Breast epithelium (tissue), 4 donors: ENCODE measurements around the gene MT1B. TPM values are rescaled to one million over a fixed set of nuclear protein-coding genes. Genes with fewer than 3 reads are reported as not detected.

Source experiments
- DNase-seq, 2 donors: peaks; one replicate each; pipeline ENCODE4 v3.0.0-alpha.2; 2019; ENCODE audit warnings: low spot score in 2 of 2
- H3K27ac ChIP-seq, 2 donors: fragments of 200-600 bp; sonication (generic) in 1 of 2; one replicate each; pipeline ENCODE4 v1.5.1; 2016 to 2019; ENCODE audit warnings: mild to moderate bottlenecking in 1 of 2
- H3K27me3 ChIP-seq, 2 donors: fragments of 200-600 bp; sonication (generic) in 1 of 2; one replicate each; pipeline versions ENCODE4 v1.5.1 to v1.6.0; 2017 to 2019; ENCODE audit warnings: control low read depth in 1 of 2, mild to moderate bottlenecking in 1 of 2
- H3K36me3 ChIP-seq: fragments of 200-600 bp; one replicate; pipeline ENCODE4 v1.5.1; 2019
- H3K4me1 ChIP-seq, 2 donors: fragments of 200-600 bp; sonication (generic); one replicate each; pipeline ENCODE4 v1.5.1; 2016 to 2019; ENCODE audit warnings: control low read depth in 1 of 2
- H3K4me3 ChIP-seq, 3 donors: fragments of 200-600 bp; sonication (generic); 1 replicate in 2 of 3; 2 replicates in 1 of 3; pipeline ENCODE4 v1.5.1; 2016 to 2019; ENCODE audit warnings: mild to moderate bottlenecking in 3 of 3, moderate library complexity in 2 of 3
- H3K9me3 ChIP-seq, 2 donors: fragments of 200-600 bp; sonication (generic) in 1 of 2; one replicate each; pipeline ENCODE4 v1.5.1; 2016 to 2019; ENCODE audit warnings: control low read depth in 1 of 2
- CTCF ChIP-seq, 3 donors: fragments of 450-650 bp; IDR thresholded peaks; one replicate each; pipeline ENCODE4 v1.5.1; 2016 to 2017; ENCODE audit warnings: antibody characterized with exemption in 3 of 3, mild to moderate bottlenecking in 3 of 3, moderate library complexity in 3 of 3
- POLR2A ChIP-seq: fragments of 450-650 bp; IDR thresholded peaks from one replicate; pipeline ENCODE4 v1.6.1; 2016; ENCODE audit warnings: antibody characterized with exemption, mild to moderate bottlenecking, moderate library complexity
- POLR2AphosphoS5 ChIP-seq, 3 donors: sonication (generic); formaldehyde crosslinking; IDR thresholded peaks; one replicate each; pipeline ENCODE4 v1.6.1; 2017; ENCODE audit warnings: antibody characterized with exemption in 3 of 3
- intact Hi-C: fragments of 100-400 bp; cut with DNase I; formaldehyde crosslinking; loops from one replicate; pipeline ENCODE4 v1.15.1; 2023; ENCODE audit warnings: low total_unique reads
- total RNA-seq, 3 donors: library from RNA; depleted of rRNA; stranded (reverse); fragments of >200 nt; gene quantifications; one replicate each; pipeline ENCODE4 v1.1.0, GENCODE V29; 2016

Gene MT1B
- total RNA-seq, 3 donors from 2014 or later = not detected

- TF ChIP-seq POLR2A (peak; percentile 80), CTCF (IDR thresholded peaks at IDR 0.05) (no peak), POLR2AphosphoS5 (IDR thresholded peaks at IDR 0.05) (peak; percentile 89 to 99 (median 95))
- peak; percentile 83 to 84 for DNase-seq
- no peaks in the 10 kb centered on the region for H3K36me3 ChIP-seq
- peak within 1 kb of the TSS; percentile 87 to 97 for H3K27ac ChIP-seq
- intact Hi-C loops = no loop called here
- H3K4me3 ChIP-seq = peak within 1 kb of the TSS; percentile 50 to 73 (median 72)
- no peaks in the 10 kb centered on the region for H3K27me3 ChIP-seq
- no peaks in the 10 kb centered on the region for H3K4me1 ChIP-seq
- no peaks in the 10 kb centered on the region for H3K9me3 ChIP-seq
Measured at GRCh38 chr16:56625140-56625942, 26.3 kb upstream of the MT1B start, which contains the start of gene MT1E. Gene MT1E, plus strand, starts transcription at chr16:56625781. Its CDS starts 71 bp downstream, at chr16:56625852.

GRCh38 chr16:56625943-56626654, 25.6 kb upstream of the MT1B start:
- no peaks in the 10 kb centered on the region for H3K9me3 ChIP-seq
- TF ChIP-seq POLR2A (no peak), CTCF (IDR thresholded peaks at IDR 0.05) (no peak), POLR2AphosphoS5 (IDR thresholded peaks at IDR 0.05) (peak in 1 of 3 donors; percentile 14)
- peak in 1 of 2 donors; percentile 44 for DNase-seq
- H3K4me3 ChIP-seq = peak overlapping the region; percentile 50 to 73 (median 72)
- peak overlapping the region; percentile 87 to 97 for H3K27ac ChIP-seq
- no peaks in the 10 kb centered on the region for H3K27me3 ChIP-seq
- H3K36me3 ChIP-seq = no peaks in the 10 kb centered on the region
- H3K4me1 ChIP-seq = no peaks in the 10 kb centered on the region
- intact Hi-C loops = no loop called here

GRCh38 chr16:56626685-56627084, 25.0 kb upstream of the MT1B start:
- peak overlapping the region; percentile 50 to 73 (median 72) for H3K4me3 ChIP-seq
- H3K27me3 ChIP-seq = no peaks in the 10 kb centered on the region
- H3K4me1 ChIP-seq = no peaks in the 10 kb centered on the region
- no peaks in the 10 kb centered on the region for H3K9me3 ChIP-seq
- intact Hi-C loops = no loop called here
- TF ChIP-seq CTCF (IDR thresholded peaks at IDR 0.05) (no peak), POLR2A (no peak), POLR2AphosphoS5 (IDR thresholded peaks at IDR 0.05) (no peak)
- peak overlapping the region; percentile 87 to 97 for H3K27ac ChIP-seq
- H3K36me3 ChIP-seq = no peaks in the 10 kb centered on the region
- no peak for DNase-seq

GRCh38 chr16:56628486-56629350, 23.0 kb upstream of the MT1B start:
- Histone ChIP-seq H3K9me3 (no peaks in the 10 kb centered on the region), H3K27me3 (no peaks in the 10 kb centered on the region), H3K4me3 (no peak overlapping the region), H3K36me3 (no peaks in the 10 kb centered on the region), H3K4me1 (no peaks in the 10 kb centered on the region), H3K27ac (peak overlapping the region; percentile 40 to 41)
- TF ChIP-seq CTCF (IDR thresholded peaks at IDR 0.05) = no peak
- no peak for TF ChIP-seq POLR2A
- no peak for TF ChIP-seq POLR2AphosphoS5 (IDR thresholded peaks at IDR 0.05)
- no peak for DNase-seq
- intact Hi-C loops = no loop called here
